GM18498 (cell line): ENCODE results near the gene CALML4.
"Not testable (repeated sequence)": the region's sequence is repeated elsewhere in the genome, so short reads cannot be mapped to it uniquely, and the experiment has no call there.

Source experiments
- ATAC-seq: cut with Tn5 transposase; IDR thresholded peaks from one replicate; pipeline ENCODE4 v1.9.1; 2021; ENCODE audit warnings: mild to moderate bottlenecking, moderate library complexity; ENCODE audit not compliant: unreplicated experiment

Gene CALML4

DNA sequence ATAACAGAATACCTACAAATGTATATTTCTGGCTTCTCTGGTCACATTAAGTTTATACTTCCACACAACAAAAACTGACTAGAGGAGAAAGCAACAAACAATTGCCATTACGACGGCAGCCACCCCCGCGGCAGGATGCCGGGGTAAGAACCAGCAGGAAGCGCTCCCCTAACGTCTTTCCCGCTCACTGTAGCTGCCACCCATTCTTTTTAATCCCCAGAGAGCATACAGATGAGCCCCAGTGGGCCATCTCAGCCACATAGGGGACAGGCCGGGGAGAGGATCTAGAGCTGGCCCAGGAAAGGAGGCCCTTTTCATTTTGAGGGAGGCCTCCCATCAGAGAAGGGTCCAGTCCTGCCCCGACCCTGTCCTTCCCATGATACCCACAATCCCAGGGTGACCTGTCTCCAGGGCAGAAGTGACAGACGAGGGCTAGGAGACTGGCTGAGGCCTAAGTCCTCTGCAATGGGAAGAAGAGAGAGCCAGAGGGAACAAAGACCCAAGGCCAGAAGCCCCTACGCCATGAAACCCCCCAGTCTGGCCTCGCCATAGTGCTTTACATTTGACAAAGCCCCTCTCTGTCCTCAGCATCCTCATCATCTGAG lies 3.6 kb upstream of the CALML4 start:
- ATAC-seq, result no peak

- no peak for ATAC-seq
These were observed 3.0 kb upstream of the CALML4 start for GRCh38 chr15:68208136-68208535.

GRCh38 chr15:68207176-68207935 lies 2.2 kb upstream of the CALML4 start:
- ATAC-seq, result no peak

DNA sequence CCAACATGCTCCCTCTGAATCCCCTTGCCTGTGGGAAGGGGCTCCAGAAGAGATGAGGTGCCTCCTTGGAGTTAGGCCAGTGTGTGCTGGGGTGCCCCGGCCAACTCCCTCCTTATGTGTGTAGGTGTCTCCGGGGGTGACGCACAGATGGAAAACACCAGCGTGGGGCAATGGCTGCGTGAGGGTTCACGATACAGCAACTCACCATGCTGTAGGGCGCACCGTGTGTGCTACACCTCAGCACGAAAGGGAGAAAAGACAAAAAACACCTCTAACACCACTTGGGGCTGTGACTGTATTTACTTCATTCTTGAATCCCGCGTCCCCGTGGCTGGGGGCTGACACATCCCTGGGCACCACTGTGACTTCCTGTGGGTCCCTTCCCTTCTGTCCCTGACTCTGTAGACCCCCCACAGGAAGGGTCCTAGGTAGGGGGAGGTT lies 1.6 kb upstream of the CALML4 start:
- no peak for ATAC-seq

DNA sequence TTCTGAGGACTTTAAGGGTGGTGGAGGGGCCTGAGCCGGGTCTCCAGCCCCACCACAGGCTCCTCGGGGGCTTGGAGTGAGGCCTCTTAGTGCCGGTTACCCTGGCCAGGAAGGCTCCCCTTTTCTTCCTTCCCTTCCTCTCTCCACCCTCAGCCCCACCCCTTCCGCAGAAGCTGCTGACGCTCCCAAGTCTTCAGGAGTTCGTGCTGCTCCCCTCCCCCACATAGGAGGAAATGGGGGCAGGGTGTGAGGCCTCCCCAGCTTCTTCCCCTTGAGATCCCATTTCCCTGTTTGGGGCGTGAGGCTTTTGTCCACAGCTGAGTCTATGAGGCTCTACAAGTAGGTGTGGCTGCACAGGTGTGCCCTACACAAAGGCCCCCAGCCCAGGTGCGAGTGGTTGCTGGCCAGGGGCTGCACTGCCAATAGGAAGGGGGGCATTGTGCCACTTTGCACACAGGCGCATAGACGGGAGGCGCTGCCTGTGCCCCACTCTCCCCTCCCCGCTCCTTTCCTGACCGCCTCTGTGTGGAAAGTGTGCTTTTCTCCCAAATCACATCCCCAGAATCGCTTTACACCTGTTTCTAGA lies 915 bp upstream of the CALML4 start:
- no peak for ATAC-seq

DNA sequence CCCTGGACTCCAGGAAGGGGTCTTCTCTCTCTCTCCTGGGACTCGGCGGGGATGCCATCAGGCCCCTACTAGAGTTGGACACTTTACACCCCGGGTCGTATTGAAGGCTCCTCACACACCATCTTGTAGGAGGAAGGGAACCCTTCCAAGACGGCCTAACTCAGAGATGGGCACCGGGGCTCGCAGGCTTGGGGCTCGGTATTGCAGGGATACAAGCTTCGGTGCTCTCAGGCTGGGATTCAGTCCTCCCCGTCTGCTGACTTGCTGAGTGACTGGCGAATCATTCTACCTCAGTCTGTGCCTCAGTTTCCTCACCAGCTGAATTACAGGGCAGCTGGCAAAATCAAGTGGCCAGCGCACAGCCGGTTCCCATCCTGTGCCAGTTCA lies 419 bp upstream of the CALML4 start:
- no peak for ATAC-seq

GRCh38 chr15:68204361-68204760 lies 771 bp downstream of the CALML4 start:
- ATAC-seq, result no peak

- no peak for ATAC-seq
These were observed 1.2 kb downstream of the CALML4 start for GRCh38 chr15:68203956-68204355.

- no peak for ATAC-seq
These were observed 1.6 kb downstream of the CALML4 start for GRCh38 chr15:68203486-68203885.

GRCh38 chr15:68202994-68203393 lies 2.1 kb downstream of the CALML4 start:
- not testable (repeated sequence) for ATAC-seq

DNA sequence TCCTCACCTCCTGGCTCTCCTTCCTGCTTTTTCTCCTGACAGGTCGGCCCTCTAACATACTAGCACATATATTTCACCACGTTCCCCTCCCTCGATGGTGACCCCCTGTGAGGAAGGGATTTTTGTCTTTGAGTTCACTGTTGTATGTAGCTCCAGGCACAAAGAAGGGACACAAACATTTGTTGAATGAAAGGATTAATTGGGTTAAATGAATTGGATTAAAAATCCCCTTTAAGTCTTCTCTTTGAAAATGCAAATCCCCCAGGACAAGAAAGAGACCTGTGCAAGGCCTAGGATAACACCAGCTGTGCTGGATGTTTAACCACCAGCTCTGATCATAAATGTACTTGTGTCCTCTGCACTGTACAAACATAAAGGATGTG lies 3.3 kb downstream of the CALML4 start:
- no peak for ATAC-seq

DNA sequence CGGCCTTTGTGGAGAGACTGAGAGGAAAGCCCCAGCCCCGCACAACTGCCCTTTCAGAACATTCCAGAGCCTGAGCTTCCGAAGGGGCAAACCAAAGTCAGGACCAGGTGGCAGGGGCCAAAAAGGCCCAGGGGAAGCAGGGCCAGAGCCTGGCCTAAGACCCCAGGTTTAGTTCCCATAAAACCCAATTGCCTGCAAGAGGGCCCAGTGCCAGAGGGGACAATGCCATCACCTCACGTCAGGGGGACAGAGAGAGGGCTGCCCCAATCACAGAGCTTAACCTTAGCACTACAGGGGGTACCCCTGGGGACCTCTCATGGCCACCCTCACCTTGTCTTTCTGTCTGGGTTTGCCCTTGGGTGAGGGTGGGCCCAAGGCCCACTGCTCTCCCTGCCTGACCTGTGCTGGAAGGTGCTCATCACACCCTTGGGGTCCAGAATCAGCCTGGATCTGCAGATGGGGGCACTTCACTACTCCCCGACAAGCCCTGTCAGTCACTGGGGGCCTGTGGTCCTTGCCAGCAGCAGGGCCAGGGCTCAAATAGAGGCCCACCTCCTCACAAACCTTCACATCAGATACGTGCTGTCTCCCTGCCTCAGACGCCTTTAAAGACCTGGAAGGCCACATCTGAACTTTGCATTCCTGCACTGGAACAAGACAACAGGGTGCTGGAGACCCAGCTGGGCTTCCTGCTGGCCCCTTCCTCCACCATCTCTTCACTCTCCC lies 3.8 kb downstream of the CALML4 start:
- ATAC-seq, result no peak

DNA sequence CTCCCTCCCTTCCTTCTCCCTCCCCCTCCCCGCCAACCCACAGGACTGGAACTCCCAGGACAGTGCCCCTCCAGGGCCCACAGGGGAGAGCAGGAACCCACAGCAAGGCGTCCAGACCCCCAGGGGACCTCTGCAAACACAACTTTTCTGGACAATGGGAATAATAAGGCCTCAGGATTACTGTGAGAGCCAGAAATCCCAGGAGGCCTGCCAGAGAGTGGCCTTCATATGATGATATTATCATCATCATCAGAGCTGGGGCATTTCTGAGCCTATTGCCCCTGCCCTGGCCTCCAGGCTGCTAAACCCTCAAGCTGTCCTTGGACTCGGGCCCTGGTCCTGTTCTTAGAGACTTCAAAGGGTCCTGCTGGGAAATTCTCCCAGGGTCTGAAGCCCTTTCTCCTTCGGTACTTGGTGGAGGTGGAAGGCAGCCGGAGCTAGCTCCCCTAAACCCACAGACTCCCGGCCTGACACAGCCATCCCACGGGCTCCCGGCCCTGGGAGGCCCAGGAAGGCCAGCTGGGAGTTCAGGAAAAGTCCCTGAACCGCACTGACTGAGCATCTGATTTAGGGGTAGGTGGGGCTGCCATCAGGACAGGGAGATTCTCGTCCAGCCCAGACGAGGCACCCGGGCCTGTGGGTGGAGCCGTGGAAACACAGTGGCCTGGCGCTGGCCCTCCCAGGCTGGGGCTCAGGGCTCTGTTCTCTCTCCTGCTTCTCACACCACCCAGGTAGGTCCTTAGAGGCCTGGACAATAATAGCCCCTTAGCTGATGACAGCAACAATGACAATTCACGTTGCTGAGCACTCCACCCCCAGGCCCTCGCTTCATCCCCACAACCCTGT lies 4.9 kb downstream of the CALML4 start:
- ATAC-seq, result no peak

GRCh38 chr15:68199340-68199739 lies 5.8 kb downstream of the CALML4 start:
- ATAC-seq, result no peak

DNA sequence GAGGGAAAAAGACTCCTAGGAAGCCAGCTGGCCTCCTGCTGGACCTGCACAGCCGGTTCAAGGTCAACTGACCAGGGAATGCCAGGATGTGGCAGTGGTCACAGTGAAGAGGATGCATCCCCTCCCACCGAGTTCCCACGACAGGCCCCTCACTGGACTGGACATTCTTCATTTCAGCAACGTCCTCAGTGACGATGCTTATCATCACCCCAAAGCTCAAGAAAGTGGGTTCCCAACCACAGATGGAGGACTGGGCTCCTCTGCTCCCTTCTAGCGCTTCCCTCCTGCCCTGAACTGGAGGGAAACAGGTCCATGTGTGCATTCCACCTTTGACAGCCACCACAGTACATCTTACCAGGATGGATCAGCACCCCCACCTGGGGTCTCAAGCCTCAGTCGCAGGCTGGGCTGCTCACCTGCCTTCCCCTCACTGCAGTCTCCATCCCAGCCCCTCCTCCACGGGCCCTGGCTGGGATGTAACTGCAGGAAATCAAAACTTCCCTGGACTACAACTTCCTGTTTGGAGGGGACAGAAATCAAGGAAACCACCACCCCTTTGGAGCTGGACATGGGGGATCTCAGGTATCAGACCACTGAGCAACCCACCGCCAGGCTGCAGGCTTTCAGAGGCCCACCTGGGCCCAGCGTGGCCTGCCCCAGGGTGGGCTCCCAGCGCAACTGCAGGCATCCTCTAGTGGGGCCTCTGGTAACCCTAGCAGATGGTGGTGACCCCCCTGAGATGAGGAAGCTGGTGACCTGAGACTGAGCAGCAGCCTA lies 7.3 kb downstream of the CALML4 start:
- ATAC-seq, result no peak

GRCh38 chr15:68197170-68197492 lies 8.0 kb downstream of the CALML4 start:
- ATAC-seq, result no peak

DNA sequence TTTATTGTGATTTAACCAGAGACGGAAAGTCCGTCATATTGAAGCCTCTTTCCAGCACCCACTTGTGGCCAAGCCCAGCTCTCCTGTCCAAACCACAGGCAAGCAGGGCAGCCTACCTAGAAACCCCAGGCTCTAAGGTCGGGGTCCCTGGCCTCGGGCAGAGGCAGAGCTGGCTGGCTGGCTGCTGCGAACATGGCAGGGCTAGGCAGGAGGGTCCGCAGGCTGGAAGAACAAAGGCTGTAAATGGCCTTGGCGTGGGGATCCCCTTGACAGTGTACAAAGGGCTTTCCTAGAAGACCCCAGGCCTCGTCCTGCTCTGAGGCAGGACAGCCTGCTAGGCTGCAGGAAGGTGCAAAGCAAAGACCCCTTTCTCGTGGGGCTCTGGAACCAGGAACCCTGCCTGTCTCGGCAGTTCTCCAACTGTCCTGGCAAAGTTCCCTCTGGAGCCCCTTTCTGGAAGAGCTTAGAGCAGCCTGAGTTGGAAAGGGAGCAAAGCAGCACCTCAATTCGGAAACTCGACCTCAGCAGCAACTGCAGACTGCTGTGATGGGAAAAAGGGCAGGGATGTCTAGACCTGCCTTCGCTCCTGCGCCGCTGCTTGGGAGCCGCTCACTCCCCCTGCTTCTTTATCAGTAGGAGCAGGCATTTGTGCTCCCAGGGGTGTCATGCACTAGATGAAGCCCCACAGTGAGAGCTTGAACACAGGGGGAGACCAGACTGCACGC lies 8.5 kb downstream of the CALML4 start:
- ATAC-seq, result no peak

- no peak for ATAC-seq
These were observed 9.6 kb downstream of the CALML4 start for GRCh38 chr15:68195336-68196112.
